H9 (cell line): ENCODE results near the gene NEK11. TPM values are rescaled to one million over a fixed set of nuclear protein-coding genes. Genes with fewer than 3 reads are reported as not detected.

ENCODE experiments used
- DNase-seq: peaks from one replicate; pipeline ENCODE4 v3.0.0-alpha.2; 2017
- H2AFZ ChIP-seq: one replicate; pipeline ENCODE4 v1.6.1; 2013; ENCODE audit warnings: mild to moderate bottlenecking, low read length, control low read depth, moderate library complexity
- H2AK5ac ChIP-seq: 2 replicates; pipeline ENCODE4 v1.6.1; 2013; ENCODE audit warnings: low read length, control low read depth, mixed read lengths; ENCODE audit not compliant: insufficient read length
- H2BK120ac ChIP-seq: one replicate; pipeline ENCODE4 v1.6.1; 2013; ENCODE audit warnings: low read depth, mild to moderate bottlenecking, low read length, control low read depth, inconsistent platforms; ENCODE audit not compliant: poor library complexity, severe bottlenecking
- H2BK12ac ChIP-seq: 2 replicates; pipeline ENCODE4 v1.6.1; 2013; ENCODE audit warnings: low read length, control low read depth, mixed read lengths, low read depth; ENCODE audit not compliant: insufficient read length
- H2BK15ac ChIP-seq: 2 replicates; pipeline ENCODE4 v1.6.1; 2013; ENCODE audit warnings: low read depth, low read length, control low read depth
- H2BK20ac ChIP-seq: one replicate; pipeline ENCODE4 v1.6.1; 2013; ENCODE audit warnings: low read depth, mild to moderate bottlenecking, low read length, control low read depth, inconsistent platforms; ENCODE audit not compliant: poor library complexity, severe bottlenecking
- H2BK5ac ChIP-seq: 2 replicates; pipeline ENCODE4 v1.6.1; 2013; ENCODE audit warnings: low read length, control low read depth, mixed read lengths; ENCODE audit not compliant: insufficient read length
- H3K14ac ChIP-seq: 2 replicates; pipeline ENCODE4 v1.6.1; 2013; ENCODE audit warnings: low read length, control low read depth; ENCODE audit not compliant: insufficient read depth
- H3K18ac ChIP-seq: 2 replicates; pipeline ENCODE4 v1.6.1; 2013; ENCODE audit warnings: low read depth, mild to moderate bottlenecking, mixed read lengths, low read length, control low read depth; ENCODE audit not compliant: insufficient read length
- H3K23ac ChIP-seq: 2 replicates; pipeline ENCODE4 v1.6.1; 2013; ENCODE audit warnings: low read length, control low read depth, mixed read lengths, low read depth; ENCODE audit not compliant: insufficient read length
- H3K23me2 ChIP-seq: 2 replicates; pipeline ENCODE4 v1.6.1; 2013; ENCODE audit warnings: low read depth, mild to moderate bottlenecking, mixed read lengths, low read length, control low read depth; ENCODE audit not compliant: insufficient read length, poor library complexity, severe bottlenecking
- H3K27ac ChIP-seq: 2 replicates; pipeline ENCODE4 v1.5.1; 2013; ENCODE audit warnings: low read length, control low read depth, mixed read lengths, low read depth; ENCODE audit not compliant: insufficient read length
- H3K27me3 ChIP-seq: 2 replicates; pipeline ENCODE4 v1.6.1; 2013; ENCODE audit warnings: low read length, control low read depth, inconsistent platforms; ENCODE audit not compliant: insufficient read depth
- H3K4ac ChIP-seq: 2 replicates; pipeline ENCODE4 v1.6.1; 2013; ENCODE audit warnings: low read depth, mild to moderate bottlenecking, control low read depth, inconsistent platforms, low read length, moderate library complexity
- H3K4me1 ChIP-seq: 2 replicates; pipeline ENCODE4 v1.6.1; 2013; ENCODE audit warnings: low read length, control low read depth, inconsistent platforms; ENCODE audit not compliant: insufficient read depth
- H3K4me2 ChIP-seq: 2 replicates; pipeline ENCODE4 v1.6.1; 2013; ENCODE audit warnings: low read length, control low read depth, mixed read lengths; ENCODE audit not compliant: insufficient read length, insufficient read depth
- H3K56ac ChIP-seq: 2 replicates; pipeline ENCODE4 v1.6.1; 2013; ENCODE audit warnings: low read depth, mild to moderate bottlenecking, mixed read lengths, low read length, control low read depth; ENCODE audit not compliant: insufficient read length
- H3K79me1 ChIP-seq: 2 replicates; pipeline ENCODE4 v1.6.1; 2013; ENCODE audit warnings: low read depth, mild to moderate bottlenecking, moderate library complexity, low read length, control low read depth, inconsistent platforms; ENCODE audit not compliant: insufficient read depth, poor library complexity, severe bottlenecking
- H3K79me2 ChIP-seq: 2 replicates; pipeline ENCODE4 v1.6.1; 2013; ENCODE audit warnings: low read length, control low read depth, inconsistent platforms; ENCODE audit not compliant: insufficient read depth
- H3K9ac ChIP-seq: 2 replicates; pipeline ENCODE4 v1.6.1; 2013; ENCODE audit warnings: low read length, control low read depth, mixed read lengths; ENCODE audit not compliant: insufficient read length; ENCODE audit errors: extremely low read depth
- H3K9me3 ChIP-seq: one replicate; pipeline ENCODE4 v1.6.1; 2013; ENCODE audit warnings: low read depth, low read length, inconsistent platforms; ENCODE audit not compliant: control insufficient read depth
- H3T11ph ChIP-seq: one replicate; pipeline ENCODE4 v1.6.1; 2013; ENCODE audit warnings: mild to moderate bottlenecking, low read length, control low read depth, inconsistent platforms
- H4K20me1 ChIP-seq: one replicate; pipeline ENCODE4 v1.6.1; 2013; ENCODE audit not compliant: control insufficient read depth, insufficient read length, insufficient read depth
- H4K5ac ChIP-seq: 2 replicates; pipeline ENCODE4 v1.6.1; 2013; ENCODE audit warnings: low read depth, mild to moderate bottlenecking, mixed read lengths, low read length, control low read depth; ENCODE audit not compliant: insufficient read length
- H4K8ac ChIP-seq: replicated peaks from 2 replicates; pipeline ENCODE4 v1.6.1; 2013; ENCODE audit warnings: low read length, control low read depth, mixed read lengths, low read depth; ENCODE audit not compliant: insufficient read length
- H4K91ac ChIP-seq: 2 replicates; pipeline ENCODE4 v1.6.1; 2013; ENCODE audit warnings: low read depth, mild to moderate bottlenecking, moderate library complexity, mixed read lengths, low read length, control low read depth; ENCODE audit not compliant: insufficient read length
- H3K27ac Mint-ChIP-seq, 3 experiments: 2 replicates in 2 of 3; 3 replicates in 1 of 3; pipeline ENCODE4 v1.8.0; 2020 to 2021; ENCODE audit warnings: mixed read lengths in 3 of 3, mild to moderate bottlenecking in 1 of 3, moderate library complexity in 1 of 3
- H3K27me3 Mint-ChIP-seq: 2 replicates; pipeline ENCODE4 v1.8.0; 2021; ENCODE audit warnings: low read depth, mild to moderate bottlenecking, moderate library complexity, mixed read lengths
- H3K36me3 Mint-ChIP-seq, 3 experiments: 2 replicates in 2 of 3; 3 replicates in 1 of 3; pipeline ENCODE4 v1.8.0; 2020 to 2021; ENCODE audit warnings: low read depth in 3 of 3, mixed read lengths in 3 of 3; ENCODE audit not compliant: insufficient read depth in 1 of 3
- H3K4me1 Mint-ChIP-seq, 2 experiments: 2 replicates each; pipeline ENCODE4 v1.8.0; 2020; ENCODE audit warnings: mixed read lengths in 2 of 2
- H3K4me3 Mint-ChIP-seq, 2 experiments: 2 replicates in 1 of 2; 3 replicates in 1 of 2; pipeline ENCODE4 v1.8.0; 2020 to 2021; ENCODE audit warnings: mild to moderate bottlenecking in 2 of 2, mixed read lengths in 2 of 2, moderate library complexity in 1 of 2
- H3K9me3 Mint-ChIP-seq, 2 experiments: 2 replicates in 1 of 2; 3 replicates in 1 of 2; pipeline ENCODE4 v1.8.0; 2020; ENCODE audit warnings: mild to moderate bottlenecking in 2 of 2, mixed read lengths in 2 of 2, moderate library complexity in 1 of 2
- CTCF ChIP-seq: fragments of 200-600 bp; sonication (generic); conservative IDR thresholded peaks from 3 replicates; pipeline ENCODE4 v1.8.0; 2021; ENCODE audit warnings: antibody characterized with exemption, mild to moderate bottlenecking
- WGBS: extraction: QIAGEN DNeasy Blood & Tissue Kit; methylation state at CpG from one replicate; pipeline ENCODE4 v1.1.7; 2013; ENCODE audit warnings: missing lambda C conversion rate, low lambda C conversion rate, mixed read lengths; ENCODE audit not compliant: insufficient read length; ENCODE audit errors: extremely low coverage; 5-methylcytosine and 5-hydroxymethylcytosine counted together
- total RNA-seq: library from RNA; stranded (reverse); gene quantifications from 2 replicates; pipeline ENCODE4 v1.2.1, GENCODE V29; 2021

NEK11 gene
- total RNA-seq, 1 experiment from 2014 or later = 2.5 TPM

GRCh38 chr3:131353986-131354385 is 327.3 kb downstream of the NEK11 start:
- Histone ChIP-seq H3K14ac (no peak overlapping the region), H3K18ac (no peak overlapping the region), H3K9ac (no peak overlapping the region), H2BK15ac (no peak overlapping the region), H3K27ac (no peak overlapping the region), H3K4me2 (no peak overlapping the region), H2BK20ac (no peak overlapping the region), H2AFZ (no peak overlapping the region), H4K20me1 (no peaks in the 10 kb centered on the region), H3T11ph (no peak overlapping the region), H3K4ac (no peak overlapping the region), H3K23ac (no peak overlapping the region), H3K4me1 (no peaks in the 10 kb centered on the region; the same call in 1 of the 2 replicates), H2BK120ac (no peak overlapping the region), H3K79me1 (no peaks in the 10 kb centered on the region), H3K9me3 (no peaks in the 10 kb centered on the region), H2BK5ac (no peak overlapping the region), H3K27me3 (no peaks in the 10 kb centered on the region), H4K91ac (no peak overlapping the region), H3K23me2 (no peaks in the 10 kb centered on the region), H2AK5ac (no peak overlapping the region), H4K8ac (no peak overlapping the region), H2BK12ac (no peak overlapping the region), H3K56ac (no peak overlapping the region), H4K5ac (no peak overlapping the region), H3K79me2 (no peaks in the 10 kb centered on the region)
- H3K36me3 Mint-ChIP-seq = no peaks in the 10 kb centered on the region; a peak in 1 of 7 replicates
- no peak for TF ChIP-seq CTCF
- no peak overlapping the region; a peak in 1 of 7 replicates for H3K27ac Mint-ChIP-seq
- no peak overlapping the region for H3K4me3 Mint-ChIP-seq
- peaks cover 24 to 27% of the 10 kb centered on the region in 2 experiments for H3K4me1 Mint-ChIP-seq
- H3K27me3 Mint-ChIP-seq = no peaks in the 10 kb centered on the region
- no peak for DNase-seq
- H3K9me3 Mint-ChIP-seq = no peaks in the 10 kb centered on the region
- no CpG with 5 or more reads among the region's 2 CpGs for WGBS
